Colonic mucosa (tissue), 4 donors: Measurements from ENCODE around the gene MED26. TPM values are rescaled to one million over a fixed set of nuclear protein-coding genes. Genes with fewer than 3 reads are reported as not detected.
"Not testable (repeated sequence)": the region's sequence is repeated elsewhere in the genome, so short reads cannot be mapped to it uniquely, and the experiment has no call there.

ENCODE experiments used
- DNase-seq: peaks from one replicate; pipeline ENCODE4 v3.0.0-alpha.2; 2020
- H3K27ac ChIP-seq: fragments of 200-600 bp; one replicate; pipeline ENCODE4 v1.8.0; 2021
- H3K27me3 ChIP-seq: fragments of 200-600 bp; one replicate; pipeline ENCODE4 v1.8.0; 2021
- H3K36me3 ChIP-seq: fragments of 200-600 bp; one replicate; pipeline ENCODE4 v1.8.0; 2021
- H3K4me1 ChIP-seq: fragments of 200-600 bp; one replicate; pipeline ENCODE4 v1.8.0; 2021; ENCODE audit warnings: mild to moderate bottlenecking
- H3K4me3 ChIP-seq: fragments of 200-600 bp; one replicate; pipeline ENCODE4 v1.8.0; 2021
- H3K9ac ChIP-seq, 2 donors: one replicate each; pipeline ENCODE4 v1.7.0; 2013; ENCODE audit warnings: control low read depth in 2 of 2, low read depth in 2 of 2, low read length in 2 of 2
- H3K9me3 ChIP-seq: fragments of 200-600 bp; one replicate; pipeline ENCODE4 v1.8.0; 2021
- intact Hi-C: fragments of 100-400 bp; cut with DNase I; formaldehyde crosslinking; loops from one replicate; pipeline ENCODE4 v1.14.1; 2022
- total RNA-seq, 2 donors: library from RNA; stranded (reverse); fragmentation: NEBNext Ultra II Directional in 1 of 2; extraction: Animal tissue kit (Norgen Biotek cat#: 25700) in 1 of 2; gene quantifications; one replicate each; pipeline ENCODE4 v1.2.1, GENCODE V29; 2021
- TF ChIP-seq, protein P1 (sequence below): fragments of 200-600 bp; IDR thresholded peaks from one replicate; pipeline ENCODE4 v1.8.0; 2022; ENCODE audit warnings: antibody characterized with exemption, mild to moderate bottlenecking
- donor health status: healthy.
- donor health status: DM: no; HTN: no; CAD: no.
- donor health status: DM: no; HTN: no; CAD: no.

MED26 gene
- total RNA-seq, 2 donors from 2014 or later: 10.0 to 11.9 TPM

- intact Hi-C loops: no loop called here
- no peaks in the 10 kb centered on the region for H3K9me3 ChIP-seq
- no peak overlapping the region for H3K4me3 ChIP-seq
- TF ChIP-seq, protein P1, sequence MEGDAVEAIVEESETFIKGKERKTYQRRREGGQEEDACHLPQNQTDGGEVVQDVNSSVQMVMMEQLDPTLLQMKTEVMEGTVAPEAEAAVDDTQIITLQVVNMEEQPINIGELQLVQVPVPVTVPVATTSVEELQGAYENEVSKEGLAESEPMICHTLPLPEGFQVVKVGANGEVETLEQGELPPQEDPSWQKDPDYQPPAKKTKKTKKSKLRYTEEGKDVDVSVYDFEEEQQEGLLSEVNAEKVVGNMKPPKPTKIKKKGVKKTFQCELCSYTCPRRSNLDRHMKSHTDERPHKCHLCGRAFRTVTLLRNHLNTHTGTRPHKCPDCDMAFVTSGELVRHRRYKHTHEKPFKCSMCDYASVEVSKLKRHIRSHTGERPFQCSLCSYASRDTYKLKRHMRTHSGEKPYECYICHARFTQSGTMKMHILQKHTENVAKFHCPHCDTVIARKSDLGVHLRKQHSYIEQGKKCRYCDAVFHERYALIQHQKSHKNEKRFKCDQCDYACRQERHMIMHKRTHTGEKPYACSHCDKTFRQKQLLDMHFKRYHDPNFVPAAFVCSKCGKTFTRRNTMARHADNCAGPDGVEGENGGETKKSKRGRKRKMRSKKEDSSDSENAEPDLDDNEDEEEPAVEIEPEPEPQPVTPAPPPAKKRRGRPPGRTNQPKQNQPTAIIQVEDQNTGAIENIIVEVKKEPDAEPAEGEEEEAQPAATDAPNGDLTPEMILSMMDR: no peak
- H3K36me3 ChIP-seq: peaks cover 7% of the 10 kb centered on the region
- no peak for DNase-seq
- H3K9ac ChIP-seq: no peak overlapping the region
- H3K27me3 ChIP-seq: no peaks in the 10 kb centered on the region
- H3K27ac ChIP-seq: no peak overlapping the region
- no peaks in the 10 kb centered on the region for H3K4me1 ChIP-seq
Observed at GRCh38 chr19:16562608-16563025, 65.4 kb downstream of the MED26 start.

DNA sequence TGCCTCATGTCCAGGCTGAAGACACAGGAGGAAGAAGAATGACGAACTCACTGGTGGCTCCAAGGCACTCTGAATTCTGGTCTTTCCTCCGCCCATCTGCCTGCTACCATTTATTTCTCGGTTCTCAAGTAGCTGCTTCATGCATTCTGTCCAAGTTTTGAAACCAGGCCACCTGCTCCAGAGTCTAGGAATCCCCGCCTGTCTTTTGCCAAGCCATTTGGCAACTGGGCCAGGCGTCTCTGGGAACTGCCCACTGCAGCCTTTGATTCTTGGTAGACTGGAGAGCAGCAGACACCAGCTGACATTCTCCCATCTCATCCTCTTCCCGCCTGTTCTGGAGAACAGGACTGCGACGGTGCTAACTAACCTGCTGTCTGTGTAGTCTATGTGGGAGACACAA lies 66.6 kb downstream of the MED26 start:
- no peak for DNase-seq
- intact Hi-C loops: no loop called here

GRCh38 chr19:16559780-16560276 lies 68.2 kb downstream of the MED26 start:
- no peaks in the 10 kb centered on the region for H3K4me1 ChIP-seq
- no peak overlapping the region for H3K27ac ChIP-seq
- no peaks in the 10 kb centered on the region for H3K9me3 ChIP-seq
- no peak overlapping the region for H3K9ac ChIP-seq
- H3K4me3 ChIP-seq: no peak overlapping the region
- TF ChIP-seq, protein P1: no peak
- H3K27me3 ChIP-seq: no peaks in the 10 kb centered on the region
- intact Hi-C loops: no loop called here
- no peaks in the 10 kb centered on the region for H3K36me3 ChIP-seq
- DNase-seq: no peak

More for the DNA sequence above, 66.6 kb downstream of the MED26 start:
- TF ChIP-seq, protein P1: no peak
- Histone ChIP-seq H3K9ac (no peak overlapping the region), H3K4me3 (no peak overlapping the region), H3K27ac (no peak overlapping the region), H3K36me3 (no peaks in the 10 kb centered on the region), H3K27me3 (no peaks in the 10 kb centered on the region), H3K4me1 (no peaks in the 10 kb centered on the region), H3K9me3 (no peaks in the 10 kb centered on the region)

DNA sequence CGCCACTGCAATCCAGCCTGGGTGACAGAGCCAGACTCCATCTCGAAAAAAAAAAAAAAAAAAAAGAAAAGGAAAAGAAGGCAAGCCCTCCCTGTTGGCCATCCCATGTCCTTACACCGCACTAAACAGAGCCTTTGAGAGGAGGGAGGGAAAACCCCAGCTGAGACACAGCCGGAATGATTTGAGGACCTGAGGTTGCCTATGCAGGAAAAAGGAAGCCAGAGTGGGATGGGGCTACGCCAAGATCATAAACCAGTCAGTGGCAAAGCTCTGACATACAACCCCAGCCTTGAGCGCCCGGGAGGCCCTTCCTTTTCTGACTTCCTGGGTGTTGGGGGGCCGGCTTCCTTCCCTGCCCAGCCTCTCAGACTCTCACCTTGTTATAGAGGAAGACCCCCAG lies 73.2 kb downstream of the MED26 start:
- TF ChIP-seq, protein P1: no peak
- intact Hi-C loops: no loop called here
- Histone ChIP-seq H3K9me3 (no peaks in the 10 kb centered on the region), H3K9ac (no peak overlapping the region), H3K4me1 (no peaks in the 10 kb centered on the region), H3K36me3 (no peaks in the 10 kb centered on the region), H3K4me3 (no peak overlapping the region), H3K27ac (no peak overlapping the region), H3K27me3 (no peaks in the 10 kb centered on the region)
- DNase-seq: no peak

DNA sequence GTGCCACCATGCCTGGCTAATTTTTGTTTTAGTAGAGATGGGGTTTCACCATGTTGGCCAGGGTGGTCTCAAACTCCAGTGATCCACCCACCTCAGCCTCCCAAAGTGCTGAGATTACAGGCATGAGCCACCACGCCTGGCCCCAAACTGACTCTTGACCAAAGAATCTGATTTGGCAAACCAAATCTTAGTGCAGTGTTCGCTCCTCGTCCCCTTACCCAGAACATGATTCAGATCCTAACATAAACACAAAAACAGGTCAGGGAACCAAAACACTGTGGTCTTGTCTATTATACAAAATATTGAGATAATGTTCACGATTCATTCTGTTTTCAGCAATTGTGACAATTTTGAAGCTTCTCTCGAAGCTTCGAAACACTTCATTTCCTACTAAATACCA lies 76.1 kb downstream of the MED26 start:
- H3K4me1 ChIP-seq, H3K4me3 ChIP-seq, H3K9ac ChIP-seq, intact Hi-C loops, H3K27me3 ChIP-seq, H3K9me3 ChIP-seq, H3K36me3 ChIP-seq, DNase-seq, H3K27ac ChIP-seq: not testable (repeated sequence)

DNA sequence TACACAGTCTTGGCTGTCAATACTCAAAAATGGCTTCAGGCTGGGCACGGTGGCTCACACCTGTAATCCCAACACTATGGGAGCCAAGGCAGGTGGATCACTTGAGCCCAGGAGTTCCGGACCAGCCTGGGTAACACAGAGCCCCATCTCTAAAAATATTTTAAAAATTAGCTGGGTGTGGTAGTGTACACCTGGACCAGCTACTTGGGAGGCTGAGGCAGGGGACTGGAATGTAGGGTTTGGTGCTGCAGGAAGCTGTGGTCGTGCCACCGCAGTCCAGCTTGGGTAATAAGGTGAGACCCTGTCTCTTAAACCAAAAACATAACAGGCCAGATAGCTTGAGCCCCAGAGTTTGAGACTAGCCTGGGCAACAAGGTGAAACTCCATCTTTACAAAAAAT lies 79.0 kb downstream of the MED26 start:
- DNase-seq: no peak
- Histone ChIP-seq H3K9me3 (no peaks in the 10 kb centered on the region), H3K27ac (no peak overlapping the region), H3K36me3 (no peaks in the 10 kb centered on the region), H3K9ac (no peak overlapping the region), H3K4me3 (no peak overlapping the region), H3K4me1 (no peaks in the 10 kb centered on the region), H3K27me3 (no peaks in the 10 kb centered on the region)
- intact Hi-C loops: no loop called here
- TF ChIP-seq, protein P1: no peak
